PC-3 (cell line): ENCODE data around the gene BSDC1. TPM values are rescaled to one million over a fixed set of nuclear protein-coding genes. Genes with fewer than 3 reads are reported as not detected.

Experiments
- ATAC-seq: fragments of 200-7000 bp; cut with Tn5 transposase; 2 replicates; pipeline ENCODE4 v1.9.1; 2020; ENCODE audit warnings: mild to moderate bottlenecking, moderate library complexity
- BruUV-seq: library from RNA; stranded (reverse); fragments of 400-500 nt; replicated peaks from 2 replicates; lab custom pipeline; 2021; lab: Mats Ljungman, UMichigan
- CTCF ChIA-PET: fragments of 300-600 bp; sonication (Branson Sonifier 250); formaldehyde crosslinking; loops from one replicate; lab custom pipeline; 2022; ENCODE audit warnings: antibody characterized with exemption; lab: Charles Lee
- POLR2A ChIA-PET: fragments of 300-600 bp; sonication (Branson Sonifier 250); formaldehyde crosslinking; loops from one replicate; lab custom pipeline; 2022; ENCODE audit warnings: antibody characterized with exemption; ENCODE audit not compliant: unreplicated experiment; lab: Charles Lee
- DNase-seq: peaks from one replicate; pipeline ENCODE4 v3.0.0-alpha.2; 2015
- H2AFZ ChIP-seq: fragments of 300-600 bp; sonication (generic); 2 replicates; pipeline ENCODE4 v1.6.0; 2016; ENCODE audit warnings: antibody characterized with exemption, low read length
- H3F3A ChIP-seq: fragments of 300-600 bp; sonication (generic); one replicate; pipeline ENCODE4 v1.6.0; 2017; ENCODE audit warnings: antibody characterized with exemption, low read length, control low read depth, mild to moderate bottlenecking; ENCODE audit not compliant: unreplicated experiment
- H3K27ac ChIP-seq: fragments of 300-600 bp; sonication (generic); 2 replicates; pipeline ENCODE4 v1.5.1; 2016; ENCODE audit warnings: mild to moderate bottlenecking, low read length
- H3K27me3 ChIP-seq: fragments of 300-600 bp; sonication (generic); 2 replicates; pipeline ENCODE4 v1.6.1; 2016; ENCODE audit warnings: low read length, mixed read lengths
- H3K36me3 ChIP-seq: fragments of 300-600 bp; sonication (generic); 2 replicates; pipeline ENCODE4 v1.6.1; 2016; ENCODE audit warnings: low read depth, mixed run types, low read length, mixed read lengths
- H3K4me1 ChIP-seq: fragments of 300-600 bp; sonication (generic); 2 replicates; pipeline ENCODE4 v1.5.1; 2016; ENCODE audit warnings: low read length; ENCODE audit not compliant: insufficient read depth
- H3K4me2 ChIP-seq: fragments of 300-600 bp; sonication (generic); 2 replicates; pipeline ENCODE4 v1.6.0; 2016; ENCODE audit warnings: low read length
- H3K4me3 ChIP-seq: fragments of 300-600 bp; sonication (generic); 2 replicates; pipeline ENCODE4 v1.5.1; 2016; ENCODE audit warnings: mild to moderate bottlenecking, low read length, mixed read lengths
- H3K79me2 ChIP-seq: fragments of 300-600 bp; sonication (generic); 2 replicates; pipeline ENCODE4 v1.6.1; 2017; ENCODE audit warnings: low read length, mixed read lengths
- H3K9ac ChIP-seq: fragments of 300-600 bp; sonication (generic); 2 replicates; pipeline ENCODE4 v1.6.0; 2016; ENCODE audit warnings: mild to moderate bottlenecking, low read length
- H3K9me2 ChIP-seq: fragments of 300-600 bp; sonication (generic); replicated peaks from 2 replicates; pipeline ENCODE4 v1.6.1; 2016; ENCODE audit warnings: mixed run types, low read length, mixed read lengths
- H3K9me3 ChIP-seq: fragments of 300-600 bp; sonication (generic); 2 replicates; pipeline ENCODE4 v1.6.1; 2016; ENCODE audit warnings: low read length, mixed read lengths
- H4K20me1 ChIP-seq: fragments of 300-600 bp; sonication (generic); 2 replicates; pipeline ENCODE4 v1.6.1; 2016; ENCODE audit warnings: low read length, mixed read lengths
- CTCF ChIP-seq: fragments of 300-600 bp; sonication (generic); conservative IDR thresholded peaks from 2 replicates; pipeline ENCODE4 v1.5.1; 2017; ENCODE audit warnings: antibody characterized with exemption, low read depth, mild to moderate bottlenecking, low read length
- EZH2 ChIP-seq: fragments of 300-600 bp; sonication (generic); IDR thresholded peaks from one replicate; pipeline ENCODE4 v1.6.1; 2017; ENCODE audit warnings: antibody characterized with exemption, mild to moderate bottlenecking, low read length; ENCODE audit not compliant: unreplicated experiment
- EZH2phosphoT487 ChIP-seq: fragments of 300-600 bp; sonication (generic); IDR thresholded peaks from 2 replicates; pipeline ENCODE4 v1.6.1; 2018; ENCODE audit warnings: mild to moderate bottlenecking, antibody characterized with exemption, low read length, borderline replicate concordance
- intact Hi-C: fragments of 100-400 bp; cut with micrococcal nuclease; formaldehyde crosslinking; loops from 2 replicates; pipeline ENCODE4 v1.9.0; 2023
- total RNA-seq: library from RNA; depleted of rRNA; stranded (reverse); fragments of >200 nt; gene quantifications from 2 replicates; pipeline ENCODE4 v1.2.3, GENCODE V29; 2014

Gene BSDC1
- total RNA-seq, 1 experiment from 2014 or later: 59.8 TPM

- ChIA-PET POLR2A (no interaction called here), CTCF (no interaction called here)
- H4K20me1 ChIP-seq: no peaks in the 10 kb centered on the region
- no peaks in the 10 kb centered on the region for H3F3A ChIP-seq
- intact Hi-C loops: no loop called here
- no peaks in the 10 kb centered on the region for H3K9me3 ChIP-seq
- ATAC-seq (no peak), DNase-seq (peak; percentile 30)
- H3K9ac ChIP-seq: no peak overlapping the region
- no peak overlapping the region for H2AFZ ChIP-seq
- H3K36me3 ChIP-seq: no peaks in the 10 kb centered on the region
- TF ChIP-seq EZH2phosphoT487: no peak
- no peak for TF ChIP-seq CTCF
- no peak for TF ChIP-seq EZH2
- no peak overlapping the region for H3K27ac ChIP-seq
- no peaks in the 10 kb centered on the region for H3K9me2 ChIP-seq
- peaks cover 4% of the 10 kb centered on the region; the same call in 1 of the 2 replicates for H3K4me1 ChIP-seq
- H3K4me2 ChIP-seq: no peak overlapping the region
- H3K27me3 ChIP-seq: no peaks in the 10 kb centered on the region
- no peak overlapping the region for H3K4me3 ChIP-seq
- no TSS peak for BruUV-seq
- no peaks in the 10 kb centered on the region for H3K79me2 ChIP-seq
Observed at GRCh38 chr1:32405672-32406467, 11.6 kb upstream of the BSDC1 start.

- no peaks in the 10 kb centered on the region for H3K9me2 ChIP-seq
- CTCF ChIA-PET: no interaction called here
- no peaks in the 10 kb centered on the region for H4K20me1 ChIP-seq
- ATAC-seq (no peak), DNase-seq (no peak)
- no peak overlapping the region for H3K4me3 ChIP-seq
- intact Hi-C loops: no loop called here
- TF ChIP-seq CTCF (no peak), EZH2phosphoT487 (no peak), EZH2 (no peak)
- H3K27ac ChIP-seq: no peak overlapping the region
- no peaks in the 10 kb centered on the region for H3F3A ChIP-seq
- no peak overlapping the region for H2AFZ ChIP-seq
- POLR2A ChIA-PET: no interaction called here
- H3K27me3 ChIP-seq: no peaks in the 10 kb centered on the region
- H3K9me3 ChIP-seq: no peaks in the 10 kb centered on the region
- no peaks in the 10 kb centered on the region for H3K79me2 ChIP-seq
- no peak overlapping the region for H3K4me2 ChIP-seq
- H3K36me3 ChIP-seq: no peaks in the 10 kb centered on the region
- BruUV-seq: no TSS peak
- peaks cover 4% of the 10 kb centered on the region; the same call in 1 of the 2 replicates for H3K4me1 ChIP-seq
- H3K9ac ChIP-seq: no peak overlapping the region
Observed at GRCh38 chr1:32404946-32405345, 10.7 kb upstream of the BSDC1 start.
